Non-pigmented ciliary epithelial cell (primary cell): ENCODE results near the gene DLG1.

ENCODE experiments used
- DNase-seq: peaks from one replicate; pipeline ENCODE4 v3.0.0-alpha.2; 2010; ENCODE audit warnings: low read depth

DLG1 gene

DNA sequence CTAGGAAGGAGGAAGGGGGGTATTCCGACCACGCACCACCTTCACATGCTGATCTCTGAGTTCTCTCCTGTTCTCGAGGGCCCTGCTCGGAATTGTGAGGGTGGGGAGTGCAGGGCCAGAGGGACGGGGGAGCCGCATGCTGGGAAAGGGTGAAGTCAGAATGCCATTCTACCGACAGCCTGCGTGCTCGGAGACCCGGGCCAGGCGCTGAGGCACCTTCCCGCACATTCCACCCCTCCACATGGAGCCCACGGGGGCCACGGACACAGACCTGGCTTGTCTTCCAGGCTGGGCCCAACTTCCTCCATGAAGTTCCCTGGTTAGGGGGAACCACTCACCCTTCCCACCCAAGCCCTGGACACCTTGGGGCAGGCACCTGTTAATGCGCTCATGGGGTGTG, 301.1 kb downstream of the DLG1 start:
- no peak for DNase-seq

DNA sequence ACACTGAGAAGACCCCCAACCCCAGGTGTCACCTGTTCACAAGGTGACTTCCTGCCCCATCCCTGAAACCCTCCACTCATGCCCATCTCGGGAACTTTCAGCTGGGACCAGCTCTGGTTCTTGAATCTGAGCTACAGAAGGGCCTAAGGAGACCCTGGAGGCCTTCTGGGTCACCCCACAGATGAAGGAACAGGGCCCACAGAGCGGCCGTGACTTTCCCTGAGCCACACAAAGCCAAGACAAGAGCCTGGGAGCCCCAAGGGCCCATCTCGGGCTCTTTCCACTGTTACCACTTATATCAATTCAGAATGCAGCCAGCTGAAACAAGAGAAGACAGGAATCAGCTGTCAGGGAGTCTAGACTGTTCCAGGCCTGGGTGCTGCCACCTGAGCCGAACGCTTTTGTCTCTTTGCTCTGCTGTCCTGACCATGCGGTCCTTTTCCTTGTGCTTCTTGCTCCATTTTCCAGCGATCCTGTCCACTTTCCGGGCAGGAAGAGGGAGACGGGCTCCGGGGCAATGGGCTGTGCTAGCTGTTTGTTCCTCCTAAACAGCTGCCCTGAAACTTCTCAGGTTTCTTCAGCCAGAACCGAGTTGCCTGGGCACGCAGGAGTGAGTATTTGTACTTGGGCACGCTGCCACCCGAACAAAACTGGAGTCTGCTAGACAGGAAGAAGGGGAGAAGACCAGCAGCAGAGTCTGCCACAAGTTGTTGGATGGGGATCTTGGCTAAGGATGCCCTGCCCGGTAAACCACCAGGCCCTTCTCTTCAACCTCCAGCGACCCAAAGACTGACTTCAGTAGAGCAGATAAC, 301.8 kb downstream of the DLG1 start:
- no peak for DNase-seq

DNA sequence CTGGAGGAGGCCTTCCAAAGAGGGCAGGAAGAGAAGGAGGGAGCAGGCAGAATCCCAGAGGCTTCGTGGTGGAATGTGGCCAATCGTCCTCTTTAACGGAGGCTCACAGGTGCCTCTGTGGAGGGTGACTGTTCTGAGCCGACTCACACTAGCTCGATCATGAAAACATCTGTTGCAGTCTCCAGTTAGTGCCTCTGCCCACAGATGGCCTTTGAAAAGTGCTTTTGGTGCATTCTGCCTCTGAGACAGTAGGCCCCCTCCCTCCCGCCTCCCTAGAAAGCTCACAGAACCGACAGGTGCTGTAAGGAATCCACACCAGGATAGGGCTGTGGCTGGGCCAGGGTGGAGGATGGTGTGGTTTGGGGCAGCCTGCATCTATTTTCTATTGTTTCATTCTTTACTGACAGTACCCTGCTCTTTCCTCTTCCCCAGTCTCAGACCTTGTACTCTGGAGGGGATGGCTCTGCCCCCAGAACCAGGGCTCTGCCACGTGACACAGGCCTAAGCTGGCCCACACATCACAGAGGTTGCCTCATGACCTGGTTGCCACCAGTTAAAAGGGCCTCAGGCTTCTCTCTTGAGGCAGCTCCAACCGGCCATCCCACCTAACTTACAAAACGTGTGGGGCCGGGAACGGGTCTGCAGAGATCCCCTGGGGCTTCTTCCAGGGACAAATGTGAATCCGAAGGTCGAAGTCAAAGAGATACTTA, 302.6 kb downstream of the DLG1 start:
- no peak for DNase-seq

DNA sequence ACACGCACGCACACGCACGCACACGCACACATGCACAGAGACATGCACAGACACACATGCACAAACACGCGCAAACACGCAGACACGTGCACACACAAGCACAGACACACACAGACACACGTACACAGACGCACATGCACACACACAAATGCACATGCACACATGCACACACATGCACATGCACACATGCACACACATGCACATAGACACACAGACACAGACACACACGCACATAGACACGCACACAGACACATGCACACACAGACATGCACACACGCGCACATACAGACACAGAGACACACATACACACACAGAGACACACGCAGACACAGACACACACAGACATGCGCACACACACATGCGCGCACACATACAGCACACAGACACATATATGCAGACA, 303.4 kb downstream of the DLG1 start:
- no peak for DNase-seq

DNA sequence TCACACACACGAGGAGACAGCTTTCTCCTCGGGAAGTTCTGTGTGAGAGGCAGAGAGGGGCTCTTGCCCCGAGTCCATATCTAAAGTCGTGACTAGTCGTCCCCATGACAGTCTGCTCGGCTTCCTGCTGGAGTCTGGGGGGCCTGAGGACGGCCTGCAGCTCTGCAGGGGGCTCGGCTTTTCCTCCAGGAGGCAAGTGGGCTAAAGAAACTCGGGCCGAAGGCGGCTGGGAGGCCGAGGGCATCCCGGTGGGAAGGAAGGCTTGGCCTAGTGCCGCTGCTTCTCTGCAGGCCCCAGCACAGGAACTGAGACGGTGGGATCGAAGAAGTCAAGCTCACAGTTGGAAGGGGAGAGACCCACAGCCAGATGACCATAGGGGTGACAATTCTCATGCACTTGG, 304.4 kb downstream of the DLG1 start:
- no peak for DNase-seq
